Keratinocyte (primary cell): ENCODE measurements around the gene RTCA.
"Not testable (repeated sequence)": the region's sequence is repeated elsewhere in the genome, so short reads cannot be mapped to it uniquely, and the experiment has no call there.

Experiments
- EZH2 ChIP-seq: IDR thresholded peaks from one replicate; pipeline ENCODE4 v1.6.1; 2012; ENCODE audit warnings: inconsistent platforms, mild to moderate bottlenecking, low read length, moderate library complexity
- TF ChIP-seq, protein P1 (sequence below), 3 experiments: IDR thresholded peaks in 1 of 3; conservative IDR thresholded peaks in 1 of 3; optimal IDR thresholded peaks in 1 of 3; 2 replicates in 2 of 3; 3 replicates in 1 of 3; pipeline versions ENCODE3 to v1.5.1; 2011; ENCODE audit warnings: low read length in 3 of 3, mild to moderate bottlenecking in 3 of 3, moderate library complexity in 2 of 3, control low read depth in 1 of 3, inconsistent platforms in 1 of 3; ENCODE audit not compliant: insufficient read depth in 2 of 3; ENCODE audit errors: extremely low read depth in 1 of 3

- TF ChIP-seq, protein P1, sequence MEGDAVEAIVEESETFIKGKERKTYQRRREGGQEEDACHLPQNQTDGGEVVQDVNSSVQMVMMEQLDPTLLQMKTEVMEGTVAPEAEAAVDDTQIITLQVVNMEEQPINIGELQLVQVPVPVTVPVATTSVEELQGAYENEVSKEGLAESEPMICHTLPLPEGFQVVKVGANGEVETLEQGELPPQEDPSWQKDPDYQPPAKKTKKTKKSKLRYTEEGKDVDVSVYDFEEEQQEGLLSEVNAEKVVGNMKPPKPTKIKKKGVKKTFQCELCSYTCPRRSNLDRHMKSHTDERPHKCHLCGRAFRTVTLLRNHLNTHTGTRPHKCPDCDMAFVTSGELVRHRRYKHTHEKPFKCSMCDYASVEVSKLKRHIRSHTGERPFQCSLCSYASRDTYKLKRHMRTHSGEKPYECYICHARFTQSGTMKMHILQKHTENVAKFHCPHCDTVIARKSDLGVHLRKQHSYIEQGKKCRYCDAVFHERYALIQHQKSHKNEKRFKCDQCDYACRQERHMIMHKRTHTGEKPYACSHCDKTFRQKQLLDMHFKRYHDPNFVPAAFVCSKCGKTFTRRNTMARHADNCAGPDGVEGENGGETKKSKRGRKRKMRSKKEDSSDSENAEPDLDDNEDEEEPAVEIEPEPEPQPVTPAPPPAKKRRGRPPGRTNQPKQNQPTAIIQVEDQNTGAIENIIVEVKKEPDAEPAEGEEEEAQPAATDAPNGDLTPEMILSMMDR (optimal IDR thresholded peaks at IDR 0.05 in 1 of 3, IDR thresholded peaks at IDR 0.05 in 1 of 3, conservative IDR thresholded peaks at IDR 0.05 in 1 of 3; ENCODE audit: extremely low read depth in 1 of 3, insufficient read depth in 2 of 3, low read length in 3 of 3) = not testable (repeated sequence)
- not testable (repeated sequence) for TF ChIP-seq EZH2
Observed at GRCh38 chr1:100337878-100338277, 71.9 kb downstream of the RTCA start.
